GM18867 (cell line): ENCODE measurements around the gene KCTD1.

Experiments
- ATAC-seq: cut with Tn5 transposase; IDR thresholded peaks from one replicate; pipeline ENCODE4 v1.9.1; 2021; ENCODE audit warnings: mild to moderate bottlenecking, moderate library complexity; ENCODE audit not compliant: unreplicated experiment

KCTD1 gene

DNA sequence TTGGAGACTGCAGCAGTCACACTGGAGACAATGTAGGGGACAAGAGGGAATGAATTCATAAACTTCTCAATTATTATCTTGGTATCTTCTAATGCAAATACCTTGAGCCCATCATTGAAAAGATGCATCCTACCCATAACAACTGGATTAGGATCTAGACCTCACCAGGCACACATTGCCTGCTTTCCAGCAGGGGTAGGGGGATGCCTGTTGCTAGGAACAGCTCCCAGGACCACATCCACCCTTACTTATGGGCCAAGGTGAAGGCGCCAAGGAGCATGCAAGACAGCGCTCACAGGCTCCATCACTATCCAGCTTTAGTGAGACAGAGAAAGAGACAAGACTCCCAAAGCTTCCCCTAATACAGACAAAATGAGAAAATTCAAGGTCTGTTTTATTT, 24.4 kb downstream of the KCTD1 start:
- ATAC-seq, result no peak

DNA sequence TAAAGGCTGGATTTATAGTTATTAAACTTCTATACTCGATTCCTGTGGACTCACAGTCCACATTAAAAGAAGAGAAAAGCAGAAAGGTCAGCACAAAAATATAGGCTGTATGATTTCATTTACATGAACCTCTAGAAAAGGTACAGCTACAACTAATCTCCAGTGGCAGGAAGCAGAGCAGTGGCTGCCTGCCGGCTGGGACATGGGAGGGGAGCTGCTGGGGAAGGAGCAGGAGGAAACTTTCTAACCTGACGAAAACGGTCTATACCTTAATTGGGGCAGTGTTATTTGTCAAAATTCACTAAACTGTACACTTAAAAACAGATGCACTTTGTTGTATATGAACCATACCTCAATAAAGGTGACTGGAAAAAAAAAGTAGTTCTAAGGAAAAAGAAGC, 26.7 kb downstream of the KCTD1 start:
- no peak for ATAC-seq

DNA sequence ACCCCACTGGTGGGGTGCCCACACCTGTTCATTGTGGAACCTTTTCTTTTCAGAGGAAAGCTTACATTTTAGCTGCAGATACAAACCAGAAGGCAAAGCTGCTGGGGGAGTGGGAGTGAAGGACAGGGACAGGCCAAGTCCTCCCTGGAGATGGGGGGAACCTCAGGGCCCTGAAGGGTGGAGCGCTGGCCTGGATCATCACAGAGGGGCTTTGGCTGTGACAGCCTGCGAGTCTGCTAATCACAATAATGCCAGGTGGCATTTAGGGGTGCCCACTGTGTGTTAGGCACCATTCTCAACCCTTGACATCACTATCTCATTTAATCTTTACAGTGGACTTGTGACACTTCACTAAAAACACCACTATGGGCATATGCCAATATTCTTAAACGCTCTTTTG, 27.4 kb downstream of the KCTD1 start:
- ATAC-seq, result no peak

DNA sequence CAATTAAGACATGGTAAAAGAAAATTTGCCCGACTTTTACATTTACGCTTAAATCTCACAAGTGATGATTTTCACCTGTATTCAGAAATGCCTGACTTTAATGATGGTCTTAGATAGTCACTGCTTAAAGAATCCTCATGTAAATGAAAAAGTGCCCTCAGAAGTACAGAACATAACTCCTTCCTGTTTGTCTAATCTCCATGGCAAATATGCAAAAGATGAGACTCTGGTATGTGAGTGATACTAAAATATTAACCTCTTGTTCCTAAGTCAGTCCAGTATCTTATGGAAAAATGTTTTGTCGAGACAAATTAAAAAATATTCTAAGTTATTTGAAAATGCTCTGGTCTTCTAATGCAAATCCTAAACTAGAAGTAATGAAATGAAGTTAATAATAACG, 29.2 kb downstream of the KCTD1 start:
- no peak for ATAC-seq

DNA sequence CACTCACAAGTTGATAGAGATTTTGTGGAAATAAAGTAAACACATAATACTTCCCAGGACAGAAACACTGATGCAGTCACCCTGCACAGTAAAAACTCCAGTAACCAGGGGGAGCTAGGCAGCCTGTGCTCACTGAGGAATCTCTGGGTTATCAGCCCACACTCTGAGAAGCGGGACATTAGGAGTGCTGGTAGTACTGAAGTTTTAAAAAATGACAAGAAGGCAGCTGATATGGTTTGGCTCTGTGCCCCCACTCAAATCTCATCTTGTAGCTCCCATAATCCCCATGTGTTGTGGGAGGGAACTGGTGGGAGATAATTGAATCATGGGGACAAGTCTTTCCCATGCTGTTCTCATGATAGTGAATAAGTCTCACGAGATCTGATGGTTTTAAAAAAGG, 31.4 kb downstream of the KCTD1 start:
- no peak for ATAC-seq

DNA sequence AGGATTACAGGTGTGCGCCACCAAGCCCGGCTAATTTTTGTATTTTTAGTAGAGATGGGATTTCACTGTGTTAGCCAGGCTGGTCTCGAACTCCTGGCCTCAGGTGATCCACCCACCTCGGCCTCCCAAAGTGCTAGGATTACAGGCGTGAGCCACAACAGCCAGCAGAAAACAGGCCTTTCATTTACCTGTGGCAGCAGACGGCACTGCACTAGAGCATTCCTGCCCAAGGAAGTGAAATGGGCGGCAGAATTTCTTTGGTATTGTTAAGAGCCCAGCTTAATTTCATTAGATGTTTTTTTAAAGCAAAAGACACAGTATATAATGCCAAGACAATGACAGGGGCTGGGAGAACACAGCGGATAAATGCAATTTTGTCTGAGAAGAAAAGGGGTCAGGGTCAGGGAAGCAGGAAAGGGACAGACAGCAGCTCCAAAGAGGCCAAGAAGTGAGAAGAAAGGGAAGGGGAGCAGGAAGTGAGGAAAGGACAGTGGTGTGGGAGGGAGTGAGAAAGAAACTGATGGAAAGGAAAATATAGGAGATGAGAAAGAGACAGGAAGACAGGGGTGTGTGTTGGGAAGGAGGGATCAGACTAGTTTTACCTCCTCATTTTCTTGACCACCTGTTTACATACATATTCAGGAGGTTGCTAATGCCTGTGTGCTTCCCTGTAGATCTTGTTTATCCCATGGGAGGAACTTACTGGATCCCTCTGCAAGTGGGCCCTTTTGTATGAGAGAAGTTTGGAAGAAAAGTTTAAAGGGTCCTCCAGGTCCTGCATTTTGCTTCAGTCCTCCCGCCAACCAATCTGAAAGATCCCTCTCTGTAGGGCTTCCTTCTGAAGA, 32.5 kb downstream of the KCTD1 start:
- ATAC-seq, result no peak

DNA sequence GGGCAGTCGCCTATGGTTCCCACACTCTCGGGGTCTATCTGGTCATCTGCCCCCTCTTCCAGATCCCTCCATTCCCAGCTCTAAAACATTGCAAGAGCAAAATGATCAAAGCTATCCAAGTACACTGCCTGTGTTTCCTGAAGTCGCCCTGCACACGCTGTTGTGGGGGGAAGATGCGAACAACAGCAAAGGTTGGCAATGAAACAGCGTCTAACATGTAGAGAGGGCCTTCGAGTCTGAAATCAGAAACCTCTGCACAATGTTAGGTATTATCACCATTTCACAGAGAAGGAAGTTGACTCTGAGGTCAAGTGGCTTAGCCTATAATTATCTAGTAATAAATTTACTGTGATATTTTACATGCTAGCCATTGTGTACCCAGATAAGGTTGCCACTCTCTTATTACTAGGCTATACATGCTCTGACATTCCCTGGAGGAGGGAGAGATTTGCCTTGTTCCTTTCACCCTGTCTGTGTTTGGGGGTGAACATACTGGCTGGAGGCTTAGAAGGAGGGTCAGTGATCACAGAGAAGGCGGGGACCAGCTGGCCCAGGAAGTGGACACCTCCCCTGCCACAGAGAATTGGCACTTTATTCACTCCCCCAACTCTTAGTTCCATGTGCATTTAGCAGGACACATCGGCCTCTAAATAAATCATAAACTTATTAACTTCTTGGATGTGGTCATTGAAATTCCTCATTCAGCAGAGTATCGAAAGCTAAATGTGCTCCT, 36.8 kb downstream of the KCTD1 start:
- no peak for ATAC-seq

DNA sequence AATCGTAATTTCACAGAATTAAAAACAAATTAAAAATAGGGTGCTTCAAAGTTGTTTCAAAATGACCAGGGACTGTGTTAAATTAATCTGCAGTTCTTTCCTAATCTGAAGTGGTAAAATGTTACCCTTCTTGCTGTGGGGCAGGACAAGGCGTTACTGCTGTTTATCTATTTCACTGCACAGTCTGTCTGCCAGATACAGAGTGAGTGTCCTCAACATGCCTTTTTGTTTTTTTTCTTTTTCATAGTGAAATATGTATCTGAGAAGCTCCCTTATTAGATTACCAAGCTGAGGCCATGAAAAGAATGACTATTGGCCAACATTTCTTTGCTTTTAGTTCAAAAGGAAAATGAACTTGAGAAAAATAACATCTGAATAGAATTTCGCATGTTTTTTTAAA, 38.0 kb downstream of the KCTD1 start:
- no peak for ATAC-seq

DNA sequence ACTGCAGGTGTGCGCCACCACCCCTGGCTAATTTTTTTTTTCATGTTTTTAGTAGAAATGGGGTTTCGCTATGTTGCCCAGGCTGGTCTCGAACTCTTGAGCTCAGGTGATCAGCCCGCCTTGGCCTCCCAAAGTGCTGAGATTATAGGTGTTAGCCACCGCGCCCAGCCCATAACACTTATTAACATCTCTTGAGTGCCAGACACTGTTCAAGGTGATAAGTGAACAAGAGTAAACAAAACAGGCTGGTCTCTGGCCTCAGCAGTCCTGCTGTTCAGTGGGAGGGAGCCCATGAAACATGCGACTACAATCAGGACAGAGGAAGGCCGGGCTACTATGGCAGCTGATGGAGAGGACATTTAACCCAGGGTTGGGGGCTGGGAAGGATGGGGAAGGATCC, 42.3 kb downstream of the KCTD1 start:
- no peak for ATAC-seq

DNA sequence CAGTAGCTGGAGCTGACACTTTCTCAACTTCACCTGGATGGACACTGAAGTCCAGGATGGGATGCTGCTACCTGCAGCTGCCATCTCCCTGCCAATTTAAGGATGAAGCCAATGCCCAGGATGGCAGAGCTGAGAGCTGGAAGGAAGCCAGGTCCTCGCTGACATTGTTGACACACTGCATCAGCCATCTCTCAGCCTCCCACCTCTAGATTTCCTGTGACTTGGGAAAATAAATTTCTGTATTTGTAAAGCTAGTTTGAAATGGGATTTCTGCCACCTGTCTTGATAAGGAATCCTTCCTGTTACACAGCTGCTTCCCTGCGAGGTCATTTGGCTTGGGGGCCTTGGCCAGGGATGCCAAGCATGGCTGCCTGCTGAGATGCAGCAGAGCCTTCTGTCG, 43.5 kb downstream of the KCTD1 start:
- ATAC-seq, result no peak

DNA sequence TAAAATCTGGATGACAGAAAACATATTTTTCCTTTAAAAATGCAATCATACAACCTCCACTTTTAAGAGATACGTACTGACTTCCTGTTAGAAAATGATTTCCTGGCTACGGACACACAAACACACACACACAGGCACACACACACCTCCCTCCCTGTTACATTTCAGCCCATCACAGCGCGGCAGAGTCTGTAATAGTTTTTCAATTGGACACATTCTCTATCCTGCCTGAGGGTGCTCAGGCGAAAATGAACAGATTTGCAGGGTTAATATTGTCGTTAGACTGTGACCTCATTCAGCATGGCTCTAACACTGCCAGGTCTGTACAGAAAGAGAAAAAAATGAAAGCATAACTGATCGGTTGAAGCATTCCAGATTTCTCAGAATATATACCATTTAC, 45.0 kb downstream of the KCTD1 start:
- no peak for ATAC-seq

DNA sequence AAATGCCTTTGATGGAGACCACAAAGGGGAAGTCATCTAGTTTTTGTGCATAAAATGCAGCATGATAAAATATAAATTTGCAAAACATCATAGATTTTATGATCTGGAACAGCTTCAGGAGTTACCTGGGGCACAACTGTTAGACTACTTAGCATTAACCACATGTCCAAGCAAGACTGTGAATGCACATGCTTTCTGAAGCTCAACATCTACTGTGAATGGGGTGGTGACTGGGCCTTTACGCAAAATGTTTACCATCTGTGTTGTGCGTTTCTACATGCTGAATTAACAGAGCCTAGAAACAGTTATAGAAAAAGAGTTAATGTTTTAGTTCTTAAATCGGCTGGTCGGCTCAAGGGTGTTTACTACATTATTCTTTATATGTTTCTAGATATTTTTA, 45.5 kb downstream of the KCTD1 start:
- no peak for ATAC-seq

DNA sequence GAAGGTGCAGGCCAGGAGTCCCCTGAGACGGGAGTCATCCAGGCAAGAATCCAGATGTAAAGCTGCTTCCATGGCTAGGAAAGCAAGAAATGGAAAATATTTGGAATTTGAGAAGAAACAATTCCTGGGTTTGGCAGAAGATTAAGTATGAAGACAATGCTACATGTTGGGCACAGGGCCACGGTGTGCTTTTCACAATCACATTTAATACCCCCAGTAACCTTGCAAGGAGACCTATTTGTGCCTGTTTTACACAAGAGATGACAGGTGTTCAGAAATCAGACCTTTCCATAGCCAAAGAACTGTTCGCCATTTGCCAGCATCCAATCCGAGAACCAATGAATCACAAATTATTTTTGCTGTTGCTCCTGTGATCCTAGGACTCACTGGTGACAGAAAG, 50.5 kb downstream of the KCTD1 start:
- no peak for ATAC-seq

DNA sequence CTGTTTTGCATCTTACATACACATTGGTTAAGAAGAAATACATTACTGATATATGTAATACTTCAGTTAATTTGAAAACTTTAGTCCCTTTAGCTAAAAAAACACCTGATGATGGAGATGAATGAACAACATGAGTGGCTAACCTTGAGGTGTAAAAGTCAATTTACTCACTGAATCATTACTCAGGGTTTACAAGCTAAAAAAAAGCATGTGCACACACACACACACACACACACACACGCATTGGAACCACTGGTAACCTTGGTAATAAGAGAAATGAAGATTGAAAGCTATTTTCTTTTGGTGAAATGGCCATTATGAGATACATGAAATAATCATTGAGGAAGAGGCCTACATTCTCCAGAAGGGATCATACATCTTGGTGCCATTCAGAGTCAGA, 51.8 kb downstream of the KCTD1 start:
- no peak for ATAC-seq

DNA sequence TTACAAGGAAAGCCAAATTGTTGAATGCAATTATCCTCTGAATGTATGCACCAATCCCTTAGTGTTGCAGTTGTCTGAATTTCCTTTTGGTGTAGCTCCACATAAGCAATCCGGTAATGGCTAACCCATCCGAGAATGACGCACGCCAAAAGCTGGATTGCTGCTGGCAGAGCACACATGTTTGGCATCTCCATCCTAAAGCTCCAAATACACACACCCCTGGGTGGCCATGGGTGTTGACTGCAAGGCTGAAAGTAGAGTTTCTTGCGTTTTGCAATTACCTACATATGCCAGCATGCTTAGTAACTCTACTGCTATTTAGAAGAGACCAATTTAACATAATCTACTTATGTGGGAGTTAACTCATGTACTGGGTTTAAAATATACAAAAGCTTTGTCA, 53.1 kb downstream of the KCTD1 start:
- ATAC-seq, result no peak

DNA sequence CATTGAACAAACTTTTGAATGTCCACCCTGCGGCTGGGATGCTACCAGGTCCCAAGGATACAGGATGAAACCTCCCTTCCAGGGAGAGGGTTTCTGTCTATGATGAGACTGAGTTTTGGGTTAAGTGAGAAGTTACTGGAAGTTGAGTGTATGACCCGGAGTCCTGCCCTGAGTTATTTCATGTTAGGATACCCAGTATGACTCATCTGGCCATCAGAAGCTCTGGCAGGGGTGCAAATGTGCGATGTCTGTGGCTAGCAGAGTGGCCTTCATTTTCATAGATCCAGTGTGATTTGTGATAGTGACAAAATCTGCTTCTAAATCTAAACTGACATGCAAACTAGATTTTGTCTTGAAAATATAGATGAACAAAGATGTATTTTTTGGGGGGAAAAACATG, 55.3 kb downstream of the KCTD1 start:
- no peak for ATAC-seq

DNA sequence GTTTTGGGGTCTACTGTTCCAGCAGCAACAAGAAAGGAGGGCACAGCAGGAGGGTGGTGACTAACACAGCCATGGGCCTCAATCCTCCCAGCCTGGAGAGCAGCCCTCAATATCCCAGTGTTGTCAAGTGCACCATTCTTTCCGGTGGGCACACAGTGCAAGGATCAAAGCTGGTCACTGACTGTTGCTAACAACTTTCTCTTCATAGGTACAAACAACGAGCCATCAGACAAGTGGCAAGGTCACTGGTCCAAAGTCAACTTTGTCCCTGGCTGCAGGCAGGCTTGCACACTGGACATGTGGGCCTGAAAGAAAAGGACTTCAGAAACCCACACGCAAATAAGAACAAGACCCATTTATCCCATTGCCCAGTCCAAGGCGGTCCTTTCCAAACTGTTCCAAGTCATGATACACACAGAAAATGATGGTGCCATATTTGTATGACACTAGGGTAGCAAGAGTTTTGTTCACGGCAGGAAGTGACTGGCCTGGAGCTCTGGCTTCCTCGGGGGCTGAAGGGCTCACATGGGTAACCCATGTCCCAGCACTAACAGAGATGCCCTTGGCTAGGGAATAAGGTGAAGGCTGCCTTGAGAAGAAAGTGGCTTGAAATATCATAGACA, 57.0 kb downstream of the KCTD1 start:
- ATAC-seq, result no peak

DNA sequence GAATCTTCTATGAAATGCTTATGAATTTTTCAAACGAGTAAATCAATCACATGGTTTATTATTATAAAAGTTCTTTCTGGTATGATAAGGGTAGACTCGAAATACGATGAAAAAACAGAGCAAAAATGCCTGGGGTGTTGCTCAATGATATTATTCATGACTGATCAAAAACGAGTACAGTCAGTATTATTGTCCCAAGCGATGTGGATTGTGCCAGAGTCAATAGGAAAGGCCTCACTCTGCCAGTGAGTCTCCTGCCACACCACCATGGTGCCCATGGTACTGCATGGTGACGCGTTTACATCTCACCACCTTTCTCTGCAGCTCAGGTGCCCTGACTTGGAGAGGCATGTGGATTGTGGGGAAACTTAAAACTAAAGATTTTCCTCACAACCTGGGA, 58.5 kb downstream of the KCTD1 start:
- no peak for ATAC-seq

DNA sequence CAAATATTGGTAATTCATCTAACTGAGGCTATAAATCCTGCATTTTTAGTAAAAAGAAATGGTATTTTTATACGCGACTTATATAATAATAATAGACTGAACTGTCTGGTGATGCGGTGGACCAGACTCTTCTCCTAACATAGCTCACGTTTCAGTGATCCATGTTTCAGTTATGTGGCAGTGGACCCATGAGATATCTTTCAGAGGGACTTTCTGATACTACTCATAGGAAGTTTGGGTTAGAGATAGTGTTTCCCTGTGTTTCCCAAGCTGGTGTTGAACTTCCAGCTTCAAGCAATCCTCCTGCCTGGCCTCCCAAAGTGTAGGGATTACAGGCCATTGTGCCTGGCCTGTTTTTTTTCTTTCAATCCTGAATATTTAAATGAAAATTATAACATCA, 59.2 kb downstream of the KCTD1 start:
- no peak for ATAC-seq

DNA sequence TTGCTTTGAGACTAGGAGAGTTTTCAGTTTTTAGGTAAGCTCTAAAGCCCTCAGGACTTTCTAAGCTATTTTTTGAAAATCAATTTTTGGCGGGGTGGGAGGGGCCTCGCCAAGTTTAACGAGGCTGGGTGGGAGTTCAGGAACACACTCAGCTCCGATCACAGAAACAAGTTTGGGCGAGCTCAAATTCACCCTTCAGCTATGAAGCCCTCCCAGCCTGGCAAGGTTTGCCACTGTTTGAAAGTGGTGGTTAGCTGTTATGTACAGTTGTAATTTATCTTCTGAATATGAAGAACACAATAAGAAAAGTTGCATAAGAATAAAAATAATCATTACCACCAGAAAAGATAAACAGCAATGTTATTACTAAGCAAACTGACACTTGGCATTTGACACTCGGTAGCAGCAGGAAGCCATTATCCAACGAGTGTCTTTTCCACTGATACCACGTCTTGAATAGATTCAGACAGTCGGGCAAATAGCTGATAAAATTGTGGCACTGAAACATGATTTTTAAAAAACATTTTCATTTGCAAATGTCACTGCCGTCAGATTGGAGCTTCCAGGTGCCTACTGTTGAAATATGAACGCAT, 59.8 kb downstream of the KCTD1 start:
- ATAC-seq, result no peak

DNA sequence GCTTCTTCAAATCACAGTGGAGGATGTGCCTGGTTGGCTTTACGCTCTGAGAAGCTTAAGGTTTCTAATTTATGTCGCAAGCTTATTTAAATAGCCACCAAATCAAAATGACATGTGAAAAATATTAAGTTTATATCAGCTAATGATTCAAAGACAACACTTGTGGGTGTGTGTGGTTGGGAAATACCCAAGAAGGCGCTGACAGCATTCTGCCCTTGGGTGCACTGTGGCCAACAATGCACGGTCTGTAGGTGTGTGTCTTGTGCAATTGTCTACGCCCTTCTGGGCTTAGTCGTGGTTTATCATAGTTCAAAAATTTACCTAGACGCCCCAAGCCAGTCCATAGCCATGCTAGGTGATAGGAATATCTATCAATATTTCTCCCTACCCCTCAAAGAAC, 60.9 kb downstream of the KCTD1 start:
- ATAC-seq, result peak; percentile 93

DNA sequence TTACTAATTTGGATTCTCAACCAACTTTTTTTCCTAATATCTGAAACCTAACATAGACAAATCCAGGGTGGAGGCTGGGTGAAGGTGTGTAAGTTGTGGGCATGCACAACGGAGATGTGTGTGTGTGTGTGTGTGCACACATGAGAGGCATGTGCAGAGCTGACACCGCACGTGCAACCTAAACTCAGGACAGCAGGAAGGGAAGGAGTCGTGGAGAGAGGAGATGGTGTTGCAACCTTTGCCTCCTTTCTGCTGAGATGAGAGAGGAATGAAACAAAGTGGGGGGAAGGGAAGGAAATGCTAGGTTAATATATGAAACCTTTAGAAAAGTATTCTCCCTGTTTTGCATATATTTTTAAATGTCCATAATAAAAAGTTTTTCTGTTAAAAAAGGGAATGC, 64.7 kb downstream of the KCTD1 start:
- no peak for ATAC-seq
